ENCODE measurements around the gene YIPF2.
"Not testable (repeated sequence)": the region's sequence is repeated elsewhere in the genome, so short reads cannot be mapped to it uniquely, and the experiment has no call there.

- TF ChIP-seq CTCF (IDR thresholded peaks at IDR 0.05); TCF7L2 (IDR thresholded peaks at IDR 0.05; ENCODE audit: low read depth, low read length); POLR2AphosphoS5 (IDR thresholded peaks at IDR 0.05; ENCODE audit: low read depth, low read length); SIN3A (IDR thresholded peaks at IDR 0.05; ENCODE audit: borderline replicate concordance, insufficient read depth, low read depth, low read length): not testable (repeated sequence)
- TF ChIP-seq, protein P1, sequence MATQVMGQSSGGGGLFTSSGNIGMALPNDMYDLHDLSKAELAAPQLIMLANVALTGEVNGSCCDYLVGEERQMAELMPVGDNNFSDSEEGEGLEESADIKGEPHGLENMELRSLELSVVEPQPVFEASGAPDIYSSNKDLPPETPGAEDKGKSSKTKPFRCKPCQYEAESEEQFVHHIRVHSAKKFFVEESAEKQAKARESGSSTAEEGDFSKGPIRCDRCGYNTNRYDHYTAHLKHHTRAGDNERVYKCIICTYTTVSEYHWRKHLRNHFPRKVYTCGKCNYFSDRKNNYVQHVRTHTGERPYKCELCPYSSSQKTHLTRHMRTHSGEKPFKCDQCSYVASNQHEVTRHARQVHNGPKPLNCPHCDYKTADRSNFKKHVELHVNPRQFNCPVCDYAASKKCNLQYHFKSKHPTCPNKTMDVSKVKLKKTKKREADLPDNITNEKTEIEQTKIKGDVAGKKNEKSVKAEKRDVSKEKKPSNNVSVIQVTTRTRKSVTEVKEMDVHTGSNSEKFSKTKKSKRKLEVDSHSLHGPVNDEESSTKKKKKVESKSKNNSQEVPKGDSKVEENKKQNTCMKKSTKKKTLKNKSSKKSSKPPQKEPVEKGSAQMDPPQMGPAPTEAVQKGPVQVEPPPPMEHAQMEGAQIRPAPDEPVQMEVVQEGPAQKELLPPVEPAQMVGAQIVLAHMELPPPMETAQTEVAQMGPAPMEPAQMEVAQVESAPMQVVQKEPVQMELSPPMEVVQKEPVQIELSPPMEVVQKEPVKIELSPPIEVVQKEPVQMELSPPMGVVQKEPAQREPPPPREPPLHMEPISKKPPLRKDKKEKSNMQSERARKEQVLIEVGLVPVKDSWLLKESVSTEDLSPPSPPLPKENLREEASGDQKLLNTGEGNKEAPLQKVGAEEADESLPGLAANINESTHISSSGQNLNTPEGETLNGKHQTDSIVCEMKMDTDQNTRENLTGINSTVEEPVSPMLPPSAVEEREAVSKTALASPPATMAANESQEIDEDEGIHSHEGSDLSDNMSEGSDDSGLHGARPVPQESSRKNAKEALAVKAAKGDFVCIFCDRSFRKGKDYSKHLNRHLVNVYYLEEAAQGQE (IDR thresholded peaks at IDR 0.05; ENCODE audit: insufficient read depth in 1 of 2, low read depth in 2 of 2, low read length in 1 of 2) = not testable (repeated sequence)
These were observed 13.2 kb upstream of the YIPF2 start for GRCh38 chr19:10941649-10942048.

Measured in Panc1 (cell line).